Hepatocyte (in vitro differentiated cells): ENCODE measurements around the gene BLTP3B.

Source experiments
- EZH2phosphoT487 ChIP-seq: fragments of 200-600 bp; sonication (generic); IDR thresholded peaks from one replicate; pipeline ENCODE4 v1.6.1; 2018; ENCODE audit warnings: antibody characterized with exemption, mild to moderate bottlenecking, low read depth, moderate library complexity; ENCODE audit not compliant: unreplicated experiment, severe bottlenecking
- TF ChIP-seq, protein P1 (sequence below): fragments of 200-600 bp; sonication (generic); IDR thresholded peaks from 2 replicates; pipeline ENCODE4 v1.5.1; 2016; ENCODE audit warnings: antibody characterized with exemption, mild to moderate bottlenecking; ENCODE audit not compliant: poor library complexity

DNA sequence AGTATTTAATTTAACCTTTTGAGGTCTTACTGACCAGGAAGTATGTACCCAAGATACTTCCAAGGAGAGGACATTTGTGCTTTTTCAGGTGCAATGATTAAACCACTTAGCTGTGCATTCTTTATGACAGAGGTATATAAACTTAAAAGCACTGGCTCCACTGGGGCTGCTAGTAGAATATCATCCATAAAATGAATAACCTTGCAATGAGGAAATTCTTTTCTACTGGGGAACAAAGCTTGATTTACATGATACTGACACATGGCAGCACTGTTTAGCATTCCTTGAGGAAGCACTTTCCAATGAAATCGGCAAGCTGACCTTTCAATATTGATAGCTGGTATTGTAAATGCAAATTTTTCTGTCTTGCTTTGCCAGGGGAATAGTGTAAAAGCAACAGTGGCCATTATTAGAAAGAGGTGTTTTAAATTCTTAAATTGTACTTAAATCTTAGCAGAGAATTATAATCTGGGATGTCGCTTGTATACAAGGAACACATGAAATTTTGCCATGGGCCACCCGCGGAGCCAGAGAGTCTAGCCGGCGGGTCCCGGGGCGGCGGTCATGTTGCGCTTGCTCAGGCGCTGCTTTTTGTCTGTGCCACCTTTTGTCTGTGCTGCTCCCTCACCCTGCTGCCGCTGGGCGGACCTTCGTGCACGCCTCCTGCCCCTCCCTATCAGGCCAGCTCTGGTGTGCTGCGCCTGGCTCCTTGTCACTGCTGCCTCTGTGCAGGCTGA is 20.9 kb upstream of the BLTP3B start:
- TF ChIP-seq, protein P1, sequence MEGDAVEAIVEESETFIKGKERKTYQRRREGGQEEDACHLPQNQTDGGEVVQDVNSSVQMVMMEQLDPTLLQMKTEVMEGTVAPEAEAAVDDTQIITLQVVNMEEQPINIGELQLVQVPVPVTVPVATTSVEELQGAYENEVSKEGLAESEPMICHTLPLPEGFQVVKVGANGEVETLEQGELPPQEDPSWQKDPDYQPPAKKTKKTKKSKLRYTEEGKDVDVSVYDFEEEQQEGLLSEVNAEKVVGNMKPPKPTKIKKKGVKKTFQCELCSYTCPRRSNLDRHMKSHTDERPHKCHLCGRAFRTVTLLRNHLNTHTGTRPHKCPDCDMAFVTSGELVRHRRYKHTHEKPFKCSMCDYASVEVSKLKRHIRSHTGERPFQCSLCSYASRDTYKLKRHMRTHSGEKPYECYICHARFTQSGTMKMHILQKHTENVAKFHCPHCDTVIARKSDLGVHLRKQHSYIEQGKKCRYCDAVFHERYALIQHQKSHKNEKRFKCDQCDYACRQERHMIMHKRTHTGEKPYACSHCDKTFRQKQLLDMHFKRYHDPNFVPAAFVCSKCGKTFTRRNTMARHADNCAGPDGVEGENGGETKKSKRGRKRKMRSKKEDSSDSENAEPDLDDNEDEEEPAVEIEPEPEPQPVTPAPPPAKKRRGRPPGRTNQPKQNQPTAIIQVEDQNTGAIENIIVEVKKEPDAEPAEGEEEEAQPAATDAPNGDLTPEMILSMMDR: peak; percentile 23
- TF ChIP-seq EZH2phosphoT487: no peak
